ENCODE results near the gene DNAH1.

- TF ChIP-seq, protein P1, sequence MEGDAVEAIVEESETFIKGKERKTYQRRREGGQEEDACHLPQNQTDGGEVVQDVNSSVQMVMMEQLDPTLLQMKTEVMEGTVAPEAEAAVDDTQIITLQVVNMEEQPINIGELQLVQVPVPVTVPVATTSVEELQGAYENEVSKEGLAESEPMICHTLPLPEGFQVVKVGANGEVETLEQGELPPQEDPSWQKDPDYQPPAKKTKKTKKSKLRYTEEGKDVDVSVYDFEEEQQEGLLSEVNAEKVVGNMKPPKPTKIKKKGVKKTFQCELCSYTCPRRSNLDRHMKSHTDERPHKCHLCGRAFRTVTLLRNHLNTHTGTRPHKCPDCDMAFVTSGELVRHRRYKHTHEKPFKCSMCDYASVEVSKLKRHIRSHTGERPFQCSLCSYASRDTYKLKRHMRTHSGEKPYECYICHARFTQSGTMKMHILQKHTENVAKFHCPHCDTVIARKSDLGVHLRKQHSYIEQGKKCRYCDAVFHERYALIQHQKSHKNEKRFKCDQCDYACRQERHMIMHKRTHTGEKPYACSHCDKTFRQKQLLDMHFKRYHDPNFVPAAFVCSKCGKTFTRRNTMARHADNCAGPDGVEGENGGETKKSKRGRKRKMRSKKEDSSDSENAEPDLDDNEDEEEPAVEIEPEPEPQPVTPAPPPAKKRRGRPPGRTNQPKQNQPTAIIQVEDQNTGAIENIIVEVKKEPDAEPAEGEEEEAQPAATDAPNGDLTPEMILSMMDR (IDR thresholded peaks at IDR 0.05 in 8 of 11, conservative IDR thresholded peaks at IDR 0.05 in 3 of 11), result no peak
- peak in 1 of 3 donors; percentile 12 for TF ChIP-seq POLR2AphosphoS5 (IDR thresholded peaks at IDR 0.05)
- no peak for TF ChIP-seq POLR2A (IDR thresholded peaks at IDR 0.05)
These were observed 40.0 kb downstream of the DNAH1 start for GRCh38 chr3:52356126-52356525.
